Measurements from ENCODE around the gene TMEM132C.

TMEM132C gene

DNA sequence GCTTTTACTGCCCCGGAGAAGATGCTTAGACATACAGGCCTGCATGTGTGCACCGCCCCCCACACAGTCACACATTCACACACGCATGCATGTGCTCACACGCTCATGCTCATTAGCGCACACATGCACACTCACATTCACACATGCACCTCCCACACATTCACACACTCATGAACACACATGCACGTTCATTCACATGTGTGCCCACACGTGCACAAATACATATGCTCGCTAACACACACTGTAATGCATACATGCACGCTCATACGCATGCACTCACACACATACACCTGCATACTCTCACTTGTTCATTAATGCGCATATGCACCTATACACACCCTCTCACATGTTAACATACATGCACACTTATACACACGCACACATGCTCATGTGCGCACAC lies 21.9 kb downstream of the TMEM132C start:
- no peak for DNase-seq (ENCODE audit: low read depth in 2 of 2)

DNA sequence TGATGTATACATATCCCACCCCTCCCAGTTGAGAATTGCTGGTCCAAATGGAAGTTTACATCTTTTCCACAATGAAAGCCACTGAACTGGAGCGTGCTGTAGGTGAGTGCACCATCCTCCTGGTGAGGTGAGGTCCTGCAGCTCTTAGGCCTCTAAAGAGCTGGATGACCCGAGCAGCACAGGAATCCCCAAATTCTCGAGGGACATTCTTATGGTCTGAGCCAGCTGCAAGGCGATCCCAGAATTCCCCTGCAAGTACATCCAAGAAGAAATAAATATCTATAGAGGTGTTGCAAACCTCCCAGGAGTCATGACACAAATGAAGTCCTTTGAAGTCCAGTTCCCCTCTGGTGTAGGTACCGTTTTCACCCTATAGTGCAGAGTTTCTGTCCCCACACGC lies 24.0 kb downstream of the TMEM132C start:
- DNase-seq (ENCODE audit: low read depth in 2 of 2): no peak

DNA sequence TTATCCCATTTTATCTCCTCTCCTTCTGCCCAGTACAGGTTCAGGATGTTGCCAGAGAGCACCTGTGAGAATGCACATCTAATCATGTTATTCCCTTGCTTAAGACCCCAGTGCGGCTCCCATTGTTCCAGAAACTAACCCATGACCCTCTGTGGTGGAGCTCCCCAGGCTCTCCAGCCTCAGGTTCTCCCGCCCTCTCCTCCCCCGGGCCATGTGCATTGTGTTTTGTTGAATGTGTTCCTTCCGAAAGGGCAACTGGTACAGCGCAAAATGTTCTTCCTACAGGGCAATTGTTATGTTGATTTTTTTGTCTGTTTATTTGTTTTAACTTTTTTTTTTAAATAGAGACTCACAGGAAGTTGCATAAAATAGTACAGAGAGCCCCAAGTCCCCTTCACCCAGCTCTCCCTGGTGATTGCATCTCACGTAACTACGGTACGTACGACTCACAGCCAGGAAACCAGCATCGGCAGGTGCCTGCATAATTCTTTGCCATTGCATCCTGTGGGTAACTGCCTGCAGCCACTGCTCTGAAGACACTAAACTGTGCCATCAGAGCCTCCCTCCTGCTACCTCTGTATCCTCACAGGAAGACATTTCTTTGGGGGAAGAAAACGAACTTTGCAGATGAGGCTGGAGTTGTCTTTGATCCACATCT lies 31.2 kb downstream of the TMEM132C start:
- DNase-seq (ENCODE audit: low read depth in 2 of 2): no peak

DNA sequence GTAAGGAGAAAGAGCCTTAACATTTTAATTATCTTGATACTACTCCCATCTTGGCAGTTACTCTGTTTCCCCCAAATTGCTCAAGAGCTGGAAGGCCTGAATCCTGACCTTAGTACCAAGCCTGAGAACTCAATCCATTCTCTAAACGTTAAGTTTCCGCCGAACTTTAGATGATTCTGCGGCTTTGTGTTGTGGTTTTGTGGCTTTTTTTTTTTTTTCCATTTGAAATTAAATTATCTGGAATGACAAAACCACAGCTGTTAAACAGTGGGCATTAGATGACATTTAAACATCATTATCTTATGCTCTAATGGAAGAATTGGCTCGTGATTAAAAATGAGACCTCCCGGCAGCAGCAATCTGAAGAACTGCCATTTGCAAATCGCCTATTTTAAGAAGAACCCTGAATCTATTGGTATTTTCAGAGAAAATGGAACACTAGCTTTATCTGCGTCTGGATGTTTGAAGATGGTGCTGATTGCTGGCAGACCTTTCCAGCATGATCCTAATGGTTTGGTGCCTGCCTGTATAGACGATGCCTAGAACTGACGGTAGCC lies 38.4 kb downstream of the TMEM132C start:
- no peak for DNase-seq (ENCODE audit: low read depth in 2 of 2)

DNA sequence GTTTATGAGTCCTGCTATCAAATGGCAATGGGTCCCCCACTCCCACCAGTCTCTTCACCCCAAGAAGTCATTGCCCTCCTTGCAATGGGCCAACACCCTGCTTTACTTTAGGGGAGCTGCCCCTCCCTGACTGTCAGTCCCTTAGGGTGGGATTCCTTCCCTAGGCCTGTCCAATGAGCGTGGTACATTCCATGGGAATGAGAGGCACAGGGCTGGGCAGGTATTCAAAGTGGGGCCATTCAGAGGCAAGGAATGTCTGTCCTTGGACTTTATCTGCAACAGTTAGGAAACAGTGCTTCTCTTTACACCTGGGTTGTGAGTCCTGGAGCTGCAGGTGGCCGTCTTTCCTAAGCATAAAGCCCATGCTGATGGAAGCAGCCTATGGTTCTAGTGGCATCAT lies 40.8 kb downstream of the TMEM132C start:
- no peak for DNase-seq (ENCODE audit: low read depth in 2 of 2)

DNA sequence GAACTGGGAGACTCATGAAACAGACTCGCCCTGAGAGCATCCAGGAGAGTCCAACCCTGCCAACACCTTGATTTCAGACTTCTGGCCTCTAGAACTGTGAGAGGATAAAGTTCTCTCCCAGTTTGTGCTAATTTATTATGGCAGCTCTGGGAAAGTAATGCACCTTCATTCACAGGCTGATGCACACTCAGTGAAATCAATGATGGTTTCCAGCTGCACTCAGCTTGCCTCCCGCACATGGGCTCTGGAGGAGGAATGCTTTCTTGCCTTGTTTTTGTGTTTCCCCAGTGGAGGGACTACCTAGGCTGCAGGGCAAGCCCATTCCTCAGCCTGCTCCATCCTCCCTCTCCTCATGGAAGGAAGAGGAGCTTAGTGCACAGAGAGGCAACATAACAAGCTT lies 45.7 kb downstream of the TMEM132C start:
- DNase-seq (ENCODE audit: low read depth in 2 of 2): no peak

DNA sequence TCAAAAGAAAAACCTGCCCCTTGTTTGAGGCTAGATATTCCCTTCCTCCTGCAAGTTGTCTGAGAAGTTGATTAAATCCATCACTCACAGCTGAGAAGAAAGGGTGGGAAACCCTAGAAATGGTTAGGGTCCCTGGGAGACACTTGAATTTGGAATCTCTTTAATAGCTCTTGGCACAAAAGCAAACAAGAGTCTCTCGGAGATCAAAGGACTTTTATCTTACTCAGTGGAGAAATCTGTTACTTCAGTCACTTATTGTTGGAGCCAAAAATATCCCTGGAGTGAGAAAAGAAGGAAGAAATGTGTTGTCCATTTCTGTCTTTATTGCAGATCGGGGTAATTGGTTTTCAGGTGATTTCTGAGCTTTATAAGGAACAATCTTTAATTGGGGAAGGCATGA lies 47.0 kb downstream of the TMEM132C start:
- no peak for DNase-seq (ENCODE audit: low read depth in 2 of 2)

DNA sequence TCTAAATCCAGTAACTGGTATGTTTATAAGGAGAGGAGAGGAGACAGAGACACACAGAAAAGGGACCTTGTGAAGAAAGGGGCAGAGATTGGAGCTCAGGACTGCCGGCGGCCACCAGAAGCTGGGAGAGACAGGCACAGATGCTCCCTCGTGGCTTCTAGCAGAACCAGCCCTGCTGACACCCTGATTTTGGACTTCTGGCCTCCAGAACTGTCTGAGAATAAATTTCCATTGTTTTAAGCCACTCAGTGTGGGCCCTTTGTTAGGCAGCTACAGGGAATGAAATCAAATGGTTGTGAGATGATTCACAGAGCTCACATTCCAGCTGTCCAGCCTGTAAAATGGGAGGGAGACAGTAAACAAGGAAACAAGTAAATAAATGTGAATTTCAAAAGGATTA lies 47.6 kb downstream of the TMEM132C start:
- no peak for DNase-seq (ENCODE audit: low read depth in 2 of 2)

DNA sequence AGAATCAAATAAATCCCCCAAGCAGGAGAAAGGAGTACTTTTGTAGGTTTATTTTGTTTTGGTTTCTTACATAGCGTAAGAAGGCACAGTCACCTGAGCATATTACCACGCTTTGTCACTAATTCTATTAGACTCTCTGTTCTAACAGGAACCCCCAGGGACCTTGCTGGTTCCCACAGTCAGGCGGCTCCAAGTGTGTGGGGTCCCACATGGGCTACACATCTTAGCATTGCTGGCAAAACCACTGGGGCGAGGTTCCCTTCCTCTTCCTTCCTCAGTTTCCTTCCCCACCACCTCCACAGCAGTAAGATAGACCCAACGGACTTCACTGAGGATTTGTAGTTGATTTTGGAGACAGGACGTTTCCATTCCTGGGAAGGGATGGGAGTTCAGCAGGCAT lies 49.1 kb downstream of the TMEM132C start:
- DNase-seq (ENCODE audit: low read depth in 2 of 2): no peak

DNA sequence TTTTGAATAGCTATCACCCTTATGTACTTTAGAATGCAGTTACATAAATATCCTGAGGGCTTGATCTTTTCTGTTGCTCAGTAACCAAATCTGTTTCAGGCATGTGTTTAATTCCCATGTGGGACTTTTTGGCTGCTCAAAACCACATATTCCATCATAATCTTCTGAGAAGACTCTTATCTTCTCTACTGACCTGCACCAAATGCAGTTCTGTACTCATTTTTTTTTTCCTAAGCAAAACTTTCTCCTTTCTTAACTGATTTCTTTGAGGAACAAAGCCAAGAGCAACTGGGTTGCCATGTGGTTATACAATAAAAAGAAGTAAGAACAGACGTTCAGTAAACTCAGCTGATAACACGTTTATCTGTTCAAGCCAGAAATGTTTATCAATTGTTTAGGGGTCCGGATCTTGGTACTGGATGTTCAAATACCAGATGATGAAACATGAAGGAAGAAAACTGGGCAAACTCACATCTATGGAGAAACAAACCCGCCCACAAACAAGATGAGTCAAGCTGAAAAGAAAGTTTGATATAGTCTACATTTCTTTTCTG lies 50.1 kb downstream of the TMEM132C start:
- DNase-seq (ENCODE audit: low read depth in 2 of 2): no peak

DNA sequence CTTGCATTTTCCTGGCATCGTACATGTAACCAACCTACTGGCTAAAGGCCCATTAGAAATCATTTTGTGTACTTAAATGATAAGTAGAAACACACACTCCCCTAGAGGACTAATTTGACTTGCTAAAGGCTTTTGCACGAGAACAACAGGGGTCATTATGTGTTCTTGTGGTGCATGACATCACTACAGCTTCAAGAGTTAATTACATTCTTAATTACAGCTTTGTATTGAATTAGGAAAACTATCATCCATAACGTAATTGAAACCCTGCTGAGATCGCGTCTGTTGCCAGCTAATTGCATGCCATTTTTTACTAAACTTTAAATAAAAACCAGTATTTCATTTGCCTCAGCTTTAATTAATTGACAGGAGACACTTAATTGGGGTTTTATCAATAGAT lies 51.4 kb downstream of the TMEM132C start:
- no peak for DNase-seq (ENCODE audit: low read depth in 2 of 2)

DNA sequence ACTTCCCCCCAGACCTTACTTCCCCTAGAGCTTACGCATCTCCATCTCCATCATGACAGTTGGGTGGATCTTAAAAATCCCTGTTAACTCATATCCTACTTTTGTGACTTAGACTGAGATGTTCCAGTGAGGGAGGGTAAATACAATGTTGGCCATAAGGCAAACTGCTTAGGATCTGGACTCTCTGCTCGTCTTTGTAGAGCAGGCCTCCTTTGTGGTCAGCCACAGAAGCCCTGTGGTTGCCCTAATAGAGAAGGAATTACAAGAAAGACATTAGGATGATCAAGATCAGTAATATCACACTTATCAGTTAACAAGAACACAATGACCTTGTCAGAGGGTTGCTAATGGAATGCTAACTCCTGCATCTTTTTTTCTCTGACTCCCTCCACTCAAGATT lies 52.0 kb downstream of the TMEM132C start:
- no peak for DNase-seq (ENCODE audit: low read depth in 2 of 2)

DNA sequence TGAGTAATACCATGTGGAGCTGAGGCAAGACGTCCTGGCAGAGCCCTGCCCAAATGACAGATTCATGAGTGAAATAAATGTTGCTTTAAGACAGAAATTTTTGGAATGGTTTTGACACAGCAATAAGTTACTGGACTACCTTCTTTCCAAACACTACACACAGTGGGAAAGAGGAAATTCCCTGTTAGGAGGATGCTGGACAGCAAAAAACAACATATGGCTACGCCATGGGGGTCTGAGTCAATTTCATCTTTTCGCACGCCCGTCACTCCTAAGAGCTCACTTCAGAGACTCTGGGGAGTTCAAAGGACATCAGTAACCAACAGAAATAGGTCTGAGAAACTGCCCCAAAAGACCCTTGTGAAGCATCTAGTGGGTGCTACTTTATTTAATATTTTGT lies 55.4 kb downstream of the TMEM132C start:
- no peak for DNase-seq (ENCODE audit: low read depth in 2 of 2)

DNA sequence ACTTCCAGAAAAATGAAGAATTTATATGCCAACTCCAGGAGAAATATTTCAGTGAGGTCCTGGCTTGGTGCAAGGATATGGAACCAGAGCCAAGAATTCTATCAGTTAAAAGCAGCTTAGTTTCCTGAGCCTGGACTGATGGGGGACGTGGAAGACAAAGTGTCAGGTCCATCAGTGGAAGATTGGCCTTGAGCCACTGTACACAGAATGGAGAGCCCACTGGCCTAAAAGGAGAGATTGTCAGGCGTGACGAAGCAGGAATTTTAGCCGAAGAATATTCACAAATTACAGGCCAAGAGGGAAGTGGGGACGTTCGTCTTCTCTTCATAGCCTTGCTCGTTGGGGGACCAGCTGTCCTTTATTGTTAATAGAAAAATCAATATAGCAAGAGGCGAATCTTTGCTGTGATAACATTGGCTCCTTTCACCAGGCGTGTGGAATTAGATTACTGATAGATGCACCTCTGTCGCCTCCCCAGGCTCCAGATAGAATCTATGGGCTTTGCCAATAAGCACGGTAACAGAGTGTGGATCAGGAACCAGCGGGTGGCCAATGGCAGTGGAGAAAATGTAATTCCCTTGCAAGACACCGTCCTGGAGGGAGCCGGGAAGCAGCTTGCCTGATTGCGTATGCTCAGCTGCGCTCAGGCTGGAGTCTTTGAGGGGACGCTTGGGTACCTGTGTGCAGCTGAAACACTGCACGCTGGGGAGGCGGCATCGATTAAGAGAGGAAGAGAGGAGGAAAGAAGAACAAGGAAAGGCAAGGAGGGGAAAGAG lies 56.4 kb downstream of the TMEM132C start:
- DNase-seq (ENCODE audit: low read depth in 2 of 2): no peak

DNA sequence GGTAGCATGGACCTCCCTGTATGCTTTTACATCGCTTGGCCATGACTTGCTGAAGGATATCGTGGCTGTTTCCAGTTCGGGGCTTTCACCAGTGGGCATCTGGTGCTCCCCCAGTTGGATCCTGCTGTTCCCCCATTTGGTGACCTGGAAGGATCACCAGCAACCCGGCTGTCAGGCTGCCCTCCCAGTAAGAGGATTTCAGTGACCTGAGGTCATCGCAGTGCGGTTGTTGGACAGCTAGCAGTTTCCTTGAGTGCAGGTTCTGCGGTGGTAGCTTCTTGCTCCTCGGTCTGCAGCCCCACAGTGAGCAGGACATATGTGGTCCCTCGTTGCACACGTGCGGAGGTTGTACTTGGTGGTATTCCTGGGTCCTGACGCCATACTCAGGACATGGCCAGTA lies 58.7 kb downstream of the TMEM132C start:
- DNase-seq (ENCODE audit: low read depth in 2 of 2): no peak

DNA sequence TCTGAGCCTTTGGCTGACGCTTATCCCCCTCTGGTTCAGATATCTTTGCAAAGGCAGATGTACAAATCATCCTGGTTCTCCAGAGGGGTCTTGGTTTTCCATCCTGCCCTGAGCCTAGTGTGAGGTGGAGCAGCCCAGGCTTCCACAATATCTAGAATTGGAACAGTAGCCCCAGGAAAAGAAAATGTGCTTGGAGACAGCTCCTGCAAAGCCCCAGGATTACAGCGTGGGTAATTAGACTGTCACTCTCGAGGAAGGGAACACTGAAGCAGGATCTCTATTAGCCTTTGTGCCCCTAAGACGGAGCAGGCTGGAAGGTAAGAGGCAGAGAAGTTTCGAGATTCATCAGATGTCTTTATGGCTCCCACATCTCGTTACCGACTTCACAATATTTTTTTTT lies 59.4 kb downstream of the TMEM132C start:
- DNase-seq (ENCODE audit: low read depth in 2 of 2): no peak

DNA sequence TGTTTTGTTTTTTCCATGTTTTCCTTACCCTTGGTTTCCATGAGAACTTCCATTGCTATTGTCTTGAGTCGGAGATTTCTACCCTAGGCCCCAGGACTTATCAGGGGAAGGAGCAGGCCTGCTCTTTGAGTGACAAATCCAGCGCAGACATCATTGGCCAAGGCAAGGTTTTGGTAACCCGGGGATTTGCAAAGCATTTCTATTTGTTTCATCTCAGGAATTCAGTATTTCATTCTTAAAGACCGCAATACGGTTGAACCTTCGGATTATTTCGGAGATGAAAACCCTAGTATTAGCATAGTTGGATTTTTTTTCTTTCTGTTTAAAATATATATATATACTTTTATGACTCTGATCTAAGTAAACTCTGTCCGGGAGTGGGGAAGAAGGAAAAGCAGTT lies 62.0 kb downstream of the TMEM132C start:
- DNase-seq (ENCODE audit: low read depth in 2 of 2): no peak

DNA sequence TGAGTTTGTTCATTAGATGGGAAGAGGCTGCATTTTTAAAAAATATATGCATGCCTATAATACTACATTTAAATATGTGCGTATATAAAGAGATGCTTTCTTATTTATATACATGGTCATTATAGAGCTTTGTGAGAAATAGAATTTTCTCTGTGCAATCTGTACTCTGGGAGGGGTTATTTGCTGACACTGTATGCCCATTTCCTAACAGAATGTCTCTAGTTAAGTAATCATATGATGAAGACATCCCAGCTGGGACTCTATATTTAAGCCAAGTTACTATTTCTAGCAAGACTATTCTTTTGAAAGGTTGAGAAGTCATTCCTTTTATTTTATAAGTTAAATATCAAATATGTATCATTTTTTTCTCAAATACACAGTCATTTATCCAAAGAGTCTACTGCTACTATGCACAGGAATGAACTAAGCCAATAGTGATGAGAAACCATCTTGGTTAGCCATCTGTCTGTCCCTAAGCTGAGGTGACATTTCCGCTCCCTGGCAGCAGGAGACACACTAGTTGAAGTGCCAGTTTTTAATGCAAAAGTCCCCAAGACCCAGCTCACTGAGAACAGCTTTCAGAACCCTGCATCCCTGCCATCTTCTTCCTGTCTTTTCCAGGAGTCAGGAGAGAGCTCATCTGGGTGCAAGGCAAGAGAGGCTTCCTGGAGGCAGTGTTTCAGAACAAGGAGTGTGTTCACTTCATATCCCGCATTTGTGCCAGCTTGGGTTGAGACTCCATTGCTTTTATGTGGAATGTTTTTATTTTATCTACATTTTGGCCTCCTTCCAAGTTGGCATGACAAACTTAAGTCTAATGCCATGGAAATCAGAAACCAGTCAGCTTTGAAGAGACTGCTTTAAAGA lies 69.5 kb downstream of the TMEM132C start:
- no peak for DNase-seq (ENCODE audit: low read depth in 2 of 2)

DNA sequence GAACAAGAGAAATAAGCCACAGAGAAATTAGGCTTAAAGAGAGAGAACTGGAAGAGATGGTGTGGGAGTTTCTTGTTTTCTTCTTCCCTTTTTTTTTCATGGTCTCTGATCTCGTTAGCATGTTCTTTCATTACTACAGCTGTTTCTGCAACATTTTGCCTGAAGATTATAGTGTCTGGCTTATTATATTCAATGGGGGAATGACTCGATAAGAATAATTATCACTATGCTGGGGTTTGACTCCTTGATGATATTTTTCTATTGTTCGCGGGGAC lies 70.0 kb downstream of the TMEM132C start:
- DNase-seq (ENCODE audit: low read depth in 2 of 2): no peak

DNA sequence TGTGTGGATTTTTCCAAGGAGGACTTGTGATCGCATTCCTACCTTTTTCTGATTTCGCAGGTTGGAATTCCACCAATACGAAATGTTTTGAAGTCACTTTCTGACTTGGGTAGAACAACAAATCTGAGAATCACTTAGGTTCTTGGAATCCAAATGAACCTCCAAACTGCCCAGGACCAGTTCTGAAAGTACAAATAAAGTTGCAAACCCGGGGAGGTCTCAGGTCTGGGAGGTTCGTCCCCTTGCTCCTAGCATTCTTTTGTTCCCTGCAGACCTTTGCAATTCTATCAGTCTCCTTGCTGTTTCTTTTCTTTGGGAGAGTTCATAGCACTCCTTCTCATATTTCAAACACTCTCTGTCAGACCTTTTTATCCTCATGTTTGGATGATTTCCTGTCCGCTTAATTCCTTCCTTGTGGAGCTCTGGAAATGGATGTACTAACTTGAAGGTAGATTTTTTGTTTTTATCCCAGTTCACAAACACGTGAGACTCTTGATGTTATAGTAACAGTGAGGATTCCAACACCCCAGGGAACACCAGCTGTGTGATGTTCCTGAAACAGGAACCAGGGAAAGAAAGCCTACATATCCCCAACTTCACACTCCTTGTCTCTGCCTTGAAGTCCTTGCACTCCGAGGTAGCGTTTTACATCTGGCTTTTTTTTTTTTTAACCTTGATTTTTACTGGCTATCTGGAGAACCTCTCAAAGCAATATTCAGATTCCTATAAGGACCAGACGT lies 70.6 kb downstream of the TMEM132C start:
- DNase-seq (ENCODE audit: low read depth in 2 of 2): no peak

DNA sequence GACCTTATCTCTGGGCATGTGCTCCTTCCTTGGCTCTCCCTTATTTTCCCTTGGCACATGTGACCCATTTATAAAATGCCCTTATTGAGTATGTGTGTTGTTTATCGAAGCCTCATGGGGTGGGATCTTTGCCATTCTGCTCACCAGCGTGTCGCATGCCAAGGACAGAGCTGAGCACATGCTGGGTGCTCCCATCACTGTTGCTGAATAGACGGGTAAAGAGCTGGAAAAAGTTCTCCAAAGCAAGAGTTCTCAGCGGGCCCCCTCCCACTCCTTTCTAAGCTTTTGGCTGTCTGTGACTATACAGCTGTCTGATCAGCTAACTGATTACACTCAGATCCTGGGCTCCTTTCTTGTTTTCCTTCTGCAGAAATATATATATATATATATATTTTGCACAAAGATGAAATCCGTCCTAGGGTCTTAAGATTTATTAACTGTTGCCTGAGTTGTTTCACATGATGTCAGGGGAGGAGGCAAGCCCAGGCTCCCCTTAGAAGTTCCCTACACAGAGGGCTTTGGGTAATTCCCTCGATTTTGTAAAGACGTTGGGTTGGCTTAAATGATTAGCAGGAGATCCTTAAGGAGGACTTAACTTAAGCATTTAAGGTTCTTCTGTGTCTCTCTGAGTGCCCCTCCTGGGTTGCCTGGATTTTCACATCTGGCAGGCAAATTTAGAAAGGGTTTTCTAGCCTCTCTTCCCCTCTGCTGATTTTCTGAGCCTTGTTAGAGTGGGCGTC lies 71.6 kb downstream of the TMEM132C start:
- DNase-seq (ENCODE audit: low read depth in 2 of 2): no peak
